Stimulated activated naive CD4-positive, alpha-beta T cell (primary cell): ENCODE data around the gene MEF2C.
A peak's percentile ranks its signal among the peaks of the same experiment; 100 is the strongest.
"Not testable (repeated sequence)": the region's sequence is repeated elsewhere in the genome, so short reads cannot be mapped to it uniquely, and the experiment has no call there.

Experiments
- DNase-seq, 6 experiments: peaks; one replicate each; lab custom pipeline; 2025; lab: John Stamatoyannopoulos, UW

MEF2C gene

DNA sequence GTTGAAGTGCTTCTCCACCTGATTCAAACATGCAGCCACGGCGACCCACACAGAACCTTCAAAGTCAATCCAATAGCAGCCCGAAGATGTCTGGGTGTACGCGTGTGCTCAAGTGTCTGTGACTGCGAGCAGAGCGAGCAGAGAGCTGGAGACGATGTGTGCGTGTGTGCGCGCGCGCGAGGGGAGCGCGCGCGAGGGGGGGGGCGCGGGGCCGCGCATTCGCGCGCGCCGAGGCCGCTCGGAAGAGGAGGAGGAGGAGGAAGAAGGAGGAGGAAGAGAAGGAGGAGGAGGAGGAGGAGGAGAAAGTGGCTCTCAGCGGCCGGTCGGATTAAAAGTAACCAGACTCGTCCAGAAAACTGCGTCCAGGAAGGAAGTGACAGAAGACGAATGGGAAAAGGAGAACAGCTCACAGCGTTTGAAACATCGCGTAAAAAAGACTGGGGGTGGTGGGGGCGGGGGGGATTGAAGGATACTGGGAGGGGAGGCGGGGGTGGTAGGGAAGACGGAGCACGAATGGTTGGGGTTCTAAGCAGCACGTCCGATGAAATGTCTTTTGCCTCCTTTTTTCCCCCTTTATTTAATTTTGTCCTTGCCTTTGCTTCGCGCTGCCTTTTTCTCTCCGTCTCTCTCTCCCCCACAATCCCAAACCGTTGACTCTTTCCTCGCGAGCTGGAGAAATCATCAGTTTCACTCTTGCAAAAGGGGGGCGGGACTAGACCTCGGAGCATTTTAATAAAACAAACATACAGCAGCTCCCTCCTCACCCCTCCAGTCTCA is at the start of gene MEF2C:
MEF2C (minus strand) TSS at position 126 of the 777 bp plus-strand sequence. CDS start 59,396 bp downstream, outside the sequence.
- peak in 1 of 6 experiments; percentile 1 for DNase-seq

GRCh38 chr5:88932541-88932940 is 49.6 kb upstream of the MEF2C start:
- DNase-seq, result no peak

- DNase-seq, result no peak
Observed at GRCh38 chr5:88930335-88930734, 47.4 kb upstream of the MEF2C start.

GRCh38 chr5:88929385-88929784 is 46.4 kb upstream of the MEF2C start:
- no peak for DNase-seq

DNA sequence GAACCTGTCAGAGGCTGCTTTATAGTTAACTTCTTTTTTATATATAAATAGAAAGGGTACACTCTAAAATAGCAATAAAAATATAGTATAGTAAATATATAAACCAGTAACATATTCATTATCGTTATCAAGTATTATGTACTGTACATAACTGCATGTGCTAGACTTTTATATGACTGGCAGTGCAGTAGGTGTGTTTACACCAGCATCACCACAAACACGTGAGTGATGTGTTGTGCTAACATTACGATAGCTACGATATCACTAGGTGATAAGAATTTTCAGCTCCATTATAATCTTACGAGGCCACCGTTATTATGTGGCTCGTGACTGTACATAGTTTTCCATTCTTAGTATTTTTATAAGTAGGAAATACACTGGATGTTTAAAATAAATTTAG is 43.8 kb upstream of the MEF2C start:
- no peak for DNase-seq

DNA sequence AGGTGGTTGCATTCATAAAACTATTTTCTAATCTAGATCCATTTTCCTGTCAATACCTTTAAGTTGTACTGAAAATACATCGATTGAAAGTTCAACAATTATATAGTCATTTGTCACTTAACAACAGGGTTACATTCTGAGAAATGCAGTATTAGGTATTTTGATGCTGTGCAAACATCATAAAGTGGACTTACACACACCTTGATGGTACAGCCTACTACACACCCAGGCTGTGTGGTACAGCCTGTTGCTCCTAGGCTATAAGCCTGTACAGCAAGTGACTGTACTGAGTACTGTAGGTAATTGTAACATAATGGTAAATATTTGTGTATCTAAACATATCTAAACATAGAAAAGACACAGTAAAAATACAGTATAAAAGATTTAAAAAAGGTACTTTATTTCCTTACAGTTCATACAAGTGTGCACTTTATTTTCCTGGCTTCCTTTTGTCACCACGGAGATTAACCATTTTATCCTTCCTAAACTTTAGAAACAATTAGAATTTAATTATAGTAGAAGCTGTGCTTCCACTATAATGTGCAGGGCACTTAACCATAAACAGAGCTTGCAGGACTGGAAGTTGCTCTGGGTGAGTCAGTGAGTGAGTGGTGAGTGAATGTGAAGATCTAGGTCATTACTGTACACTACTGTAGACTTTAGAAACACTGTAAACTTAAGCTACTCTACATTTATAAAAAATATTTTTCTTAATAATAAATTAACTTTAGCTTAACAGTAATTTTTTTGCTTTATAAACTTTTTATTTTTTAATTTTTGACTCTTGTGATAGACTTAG is 42.9 kb upstream of the MEF2C start:
- no peak for DNase-seq

DNA sequence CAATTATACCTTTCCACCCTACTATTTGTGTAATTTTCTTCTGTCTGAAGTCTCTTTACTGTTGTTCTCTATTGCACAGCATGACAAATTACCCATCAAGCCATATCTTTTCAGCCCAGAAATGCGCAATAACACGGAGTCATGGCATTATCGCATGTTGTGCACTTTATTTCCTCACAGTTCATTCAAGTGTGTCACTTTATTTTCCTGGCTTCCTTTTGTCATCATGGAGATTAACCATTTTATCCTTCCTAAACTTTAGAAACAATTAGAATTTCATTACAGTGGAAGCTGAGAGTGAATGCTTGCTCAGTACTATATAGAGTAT is 41.3 kb upstream of the MEF2C start:
- no peak for DNase-seq

DNA sequence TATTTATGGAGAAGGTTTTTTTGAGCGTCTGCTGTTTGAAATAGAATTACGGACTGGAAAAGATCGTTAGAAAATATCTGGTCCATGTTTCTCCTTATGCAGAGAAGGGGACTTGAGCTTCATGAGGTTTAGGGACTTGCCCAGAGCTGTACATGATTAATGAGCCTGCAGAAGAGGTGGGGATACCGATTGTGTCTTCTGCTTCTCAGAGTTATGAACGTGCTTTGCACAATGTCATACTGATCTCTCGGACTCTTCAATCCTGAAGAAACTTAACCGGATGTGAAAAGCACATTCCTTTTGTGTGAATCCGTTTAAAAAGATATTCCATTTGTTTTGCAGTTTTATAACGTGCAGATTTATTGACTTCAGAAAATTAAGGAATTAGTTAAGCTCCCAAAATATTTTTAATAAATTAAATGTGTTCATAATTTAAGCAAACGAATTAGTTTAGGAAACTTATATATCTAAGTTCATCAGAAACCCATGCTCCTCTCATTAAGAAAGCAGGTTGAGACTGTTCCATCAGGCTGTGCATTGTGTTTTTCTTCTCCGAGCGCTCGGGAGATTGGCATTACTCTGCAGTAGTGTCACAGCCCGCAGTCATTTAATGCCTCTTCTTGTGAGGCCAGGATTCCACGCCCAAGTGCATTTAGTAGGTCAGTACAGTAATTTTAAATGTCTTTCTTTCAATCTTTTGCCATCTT is 40.8 kb upstream of the MEF2C start:
- DNase-seq, result no peak

- DNase-seq, result not testable (repeated sequence)
Observed at GRCh38 chr5:88912743-88913142, 29.8 kb upstream of the MEF2C start.

- not testable (repeated sequence) for DNase-seq
Observed at GRCh38 chr5:88911059-88911572, 28.1 kb upstream of the MEF2C start.

DNA sequence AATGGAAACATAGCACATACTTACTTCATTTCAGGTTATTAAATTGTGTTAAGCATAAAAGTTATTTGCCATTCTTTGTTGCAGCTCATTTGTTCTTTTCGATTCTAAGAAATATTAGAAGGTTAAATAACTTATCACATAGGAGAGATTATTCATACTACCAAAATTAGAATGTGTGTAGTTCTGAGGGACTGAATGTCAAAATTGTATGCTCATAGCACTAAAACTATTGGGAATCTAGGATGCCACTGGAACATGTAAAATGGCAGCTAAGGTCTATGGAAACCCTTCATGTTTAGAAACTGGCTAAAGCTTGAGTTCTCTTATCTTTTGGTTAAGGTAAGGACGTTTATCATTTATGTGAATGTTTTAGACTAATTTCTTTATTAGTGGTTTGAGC is 21.5 kb upstream of the MEF2C start:
- DNase-seq, result not testable (repeated sequence)

- DNase-seq, result not testable (repeated sequence)
Observed at GRCh38 chr5:88903966-88904365, 21.0 kb upstream of the MEF2C start.

- DNase-seq, result not testable (repeated sequence)
Observed at GRCh38 chr5:88901077-88901476, 18.1 kb upstream of the MEF2C start.

DNA sequence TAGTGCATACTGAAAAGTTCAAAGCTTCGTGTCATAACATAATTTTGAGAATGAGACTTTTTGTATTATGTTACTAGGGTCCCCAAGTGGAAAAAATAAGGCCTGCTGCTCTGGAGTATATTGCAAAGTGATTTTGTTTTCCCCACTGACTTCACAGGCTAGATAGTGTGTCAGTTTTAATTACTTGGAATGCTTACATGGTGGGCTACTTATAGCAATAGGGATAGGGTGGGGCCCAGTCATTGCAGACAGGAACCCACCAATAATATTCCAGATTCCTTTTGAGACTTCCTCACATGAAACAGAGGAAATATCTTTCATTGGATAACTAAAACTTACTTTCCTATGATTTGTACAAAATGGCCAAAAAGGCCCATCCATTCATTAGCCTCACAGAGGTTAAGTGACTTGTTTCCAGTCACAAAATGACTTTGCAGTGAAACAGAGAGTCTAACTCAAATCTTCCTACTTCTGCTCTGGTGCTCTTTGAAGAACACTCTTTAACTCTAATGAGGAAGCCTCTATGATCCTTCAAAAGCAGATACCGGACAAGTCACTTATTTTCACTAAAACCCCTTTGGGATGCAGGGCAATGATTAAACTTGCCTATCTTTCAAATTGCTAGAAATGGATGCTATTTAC is 16.2 kb upstream of the MEF2C start:
- DNase-seq, result no peak

DNA sequence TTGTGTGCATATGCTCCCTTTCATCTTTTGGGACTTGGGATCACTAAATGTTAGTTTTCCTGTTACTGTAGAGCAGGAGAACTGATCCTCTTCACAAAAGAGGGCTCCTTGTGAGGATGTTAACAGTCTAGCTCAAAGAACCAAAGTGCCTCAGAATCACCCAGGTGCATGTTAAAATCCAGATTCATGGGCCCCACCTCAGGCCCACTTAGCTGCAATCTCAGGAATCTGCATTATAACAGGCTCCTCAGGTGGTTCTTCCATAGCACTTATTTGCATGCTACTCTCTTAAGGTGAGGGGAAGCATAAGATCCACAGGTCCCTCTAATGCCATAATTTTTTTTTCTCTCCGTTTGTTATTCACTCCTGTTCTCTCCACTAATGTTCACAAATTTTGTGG is 14.8 kb upstream of the MEF2C start:
- no peak for DNase-seq

DNA sequence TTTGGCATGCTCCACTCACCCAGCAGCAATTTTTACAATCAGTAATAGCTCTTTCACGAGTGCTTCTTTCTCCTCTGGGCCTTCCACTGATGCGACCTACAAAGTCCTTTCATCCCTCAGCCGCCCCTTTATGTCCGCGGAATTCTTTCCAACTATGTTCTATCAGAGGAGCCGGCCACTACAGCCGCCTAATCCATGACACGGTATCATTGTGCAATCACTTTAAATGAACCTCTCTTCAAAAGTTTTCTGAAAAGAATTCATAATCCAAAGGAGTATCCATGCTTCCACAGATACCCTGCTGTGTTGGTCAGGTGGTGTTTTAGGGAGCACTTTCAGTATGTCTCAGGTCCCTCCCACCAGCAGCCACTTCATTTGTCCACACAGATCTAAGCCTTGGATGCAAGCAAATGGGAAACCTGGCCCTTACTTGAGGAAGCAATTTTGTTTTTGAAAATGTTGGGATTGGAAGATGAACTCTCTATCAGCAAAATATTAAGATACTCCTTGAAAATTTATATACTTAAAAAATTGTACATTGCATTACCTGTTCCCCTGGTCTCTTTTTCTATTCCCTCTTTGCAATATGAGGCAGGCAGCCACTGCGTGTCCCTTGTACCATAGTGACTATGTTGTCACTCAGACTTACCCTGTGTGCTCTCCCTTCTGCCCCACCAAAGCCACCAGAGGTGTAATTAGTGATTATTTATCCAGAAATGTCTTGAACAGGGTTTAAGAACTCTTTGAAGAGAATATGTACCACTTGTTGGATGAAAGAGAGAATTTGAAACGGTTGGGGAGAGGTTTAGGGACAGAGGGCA is 12.9 kb upstream of the MEF2C start:
- DNase-seq, result no peak

- DNase-seq, result no peak
Observed at GRCh38 chr5:88892669-88893068, 9.7 kb upstream of the MEF2C start.

- no peak for DNase-seq
Observed at GRCh38 chr5:88890070-88890781, 7.2 kb upstream of the MEF2C start.

- no peak for DNase-seq
Observed at GRCh38 chr5:88889189-88890069, 6.4 kb upstream of the MEF2C start.

DNA sequence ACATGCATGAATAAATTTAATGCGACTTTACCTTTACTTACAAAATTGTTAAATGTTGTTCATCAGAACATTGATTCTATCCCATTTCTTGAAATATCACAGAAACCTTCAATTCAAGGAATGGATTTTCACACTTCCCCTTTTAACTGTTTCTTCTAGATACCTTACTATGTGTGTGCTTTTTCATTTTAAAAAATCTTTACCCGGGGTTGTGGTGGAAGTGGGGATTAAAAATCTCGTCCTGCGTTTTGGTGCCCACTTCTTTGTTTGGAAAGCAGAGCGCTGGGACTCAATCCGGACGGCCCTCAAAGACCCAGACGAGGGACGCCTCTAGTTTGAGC is 5.8 kb upstream of the MEF2C start:
- no peak for DNase-seq
